WI38 (cell line): ENCODE results near the gene MYO1G.
A peak's percentile ranks its signal among the peaks of the same experiment; 100 is the strongest.

Experiments used
- H3K4me3 ChIP-seq: 2 replicates; pipeline ENCODE4 v1.5.1; 2011; ENCODE audit warnings: low read depth, mild to moderate bottlenecking, control low read depth, low read length
- TF ChIP-seq, protein P1 (sequence below): IDR thresholded peaks from 2 replicates; pipeline ENCODE4 v1.5.1; 2012; ENCODE audit warnings: low read depth, mild to moderate bottlenecking, control low read depth, low read length

MYO1G gene

GRCh38 chr7:44966731-44967538 is 11.9 kb downstream of the MYO1G start:
- H3K4me3 ChIP-seq = no peak overlapping the region
- TF ChIP-seq, protein P1, sequence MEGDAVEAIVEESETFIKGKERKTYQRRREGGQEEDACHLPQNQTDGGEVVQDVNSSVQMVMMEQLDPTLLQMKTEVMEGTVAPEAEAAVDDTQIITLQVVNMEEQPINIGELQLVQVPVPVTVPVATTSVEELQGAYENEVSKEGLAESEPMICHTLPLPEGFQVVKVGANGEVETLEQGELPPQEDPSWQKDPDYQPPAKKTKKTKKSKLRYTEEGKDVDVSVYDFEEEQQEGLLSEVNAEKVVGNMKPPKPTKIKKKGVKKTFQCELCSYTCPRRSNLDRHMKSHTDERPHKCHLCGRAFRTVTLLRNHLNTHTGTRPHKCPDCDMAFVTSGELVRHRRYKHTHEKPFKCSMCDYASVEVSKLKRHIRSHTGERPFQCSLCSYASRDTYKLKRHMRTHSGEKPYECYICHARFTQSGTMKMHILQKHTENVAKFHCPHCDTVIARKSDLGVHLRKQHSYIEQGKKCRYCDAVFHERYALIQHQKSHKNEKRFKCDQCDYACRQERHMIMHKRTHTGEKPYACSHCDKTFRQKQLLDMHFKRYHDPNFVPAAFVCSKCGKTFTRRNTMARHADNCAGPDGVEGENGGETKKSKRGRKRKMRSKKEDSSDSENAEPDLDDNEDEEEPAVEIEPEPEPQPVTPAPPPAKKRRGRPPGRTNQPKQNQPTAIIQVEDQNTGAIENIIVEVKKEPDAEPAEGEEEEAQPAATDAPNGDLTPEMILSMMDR = no peak

DNA sequence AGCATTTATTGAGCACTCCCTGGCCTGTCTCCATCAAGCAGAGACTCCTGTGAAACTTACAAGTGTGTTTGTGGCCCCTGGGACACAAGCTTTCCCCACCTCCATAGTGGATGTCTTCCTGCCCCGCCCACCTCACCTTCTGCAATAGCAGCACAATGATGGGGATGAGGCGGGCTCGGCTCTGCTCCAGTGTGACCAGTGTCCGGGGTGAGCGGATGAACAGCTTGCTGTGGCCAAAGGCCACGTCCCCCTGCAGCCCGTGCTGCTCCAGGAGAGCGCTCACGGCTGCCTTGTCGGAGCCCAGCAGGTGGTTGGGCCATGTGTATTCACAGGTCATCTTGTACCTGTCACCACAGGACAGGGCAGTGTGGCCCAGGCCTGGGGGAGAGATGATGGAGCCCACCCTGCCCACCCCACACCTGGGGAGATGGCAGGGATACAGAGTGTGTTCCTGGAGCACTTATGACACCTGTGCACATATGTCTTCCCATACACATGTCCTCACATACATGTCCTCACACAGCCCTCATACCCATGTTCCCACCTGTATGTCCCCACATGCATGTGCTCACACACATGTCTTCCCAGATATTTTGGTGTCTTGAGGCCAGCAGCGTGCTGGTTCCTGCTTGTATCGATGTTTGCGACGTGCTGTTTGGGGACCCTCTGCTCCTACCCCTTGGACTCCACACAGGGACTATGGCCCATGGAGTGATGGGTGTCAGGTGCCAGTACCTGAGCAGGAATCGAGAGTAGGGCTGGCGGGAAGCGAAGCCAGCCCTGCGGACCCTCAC is 12.7 kb downstream of the MYO1G start:
- TF ChIP-seq, protein P1 = no peak
- no peak overlapping the region for H3K4me3 ChIP-seq

DNA sequence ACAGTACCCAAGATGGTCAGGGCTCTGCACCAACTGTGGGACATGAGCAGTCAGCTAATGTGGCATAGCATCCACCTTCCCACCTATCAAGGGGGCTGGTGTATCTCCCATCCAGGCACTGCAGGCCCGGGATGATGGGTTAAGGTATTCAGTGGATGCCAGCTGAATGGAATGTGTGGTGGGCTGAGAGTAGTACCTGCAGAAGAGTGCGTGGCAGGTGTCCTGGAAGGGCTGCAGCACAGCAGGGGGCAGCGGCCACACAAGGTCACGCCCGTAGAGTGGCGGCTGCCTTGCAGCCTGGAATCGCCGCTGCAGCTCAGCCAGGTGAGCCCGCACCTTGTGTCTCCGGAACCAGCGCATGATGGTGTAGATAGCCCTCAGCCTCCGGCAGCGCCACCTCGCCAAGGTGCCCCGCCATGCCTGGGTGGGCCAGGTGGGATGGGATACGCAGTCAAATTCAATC is 13.3 kb downstream of the MYO1G start:
- H3K4me3 ChIP-seq = no peak overlapping the region
- TF ChIP-seq, protein P1 = no peak

DNA sequence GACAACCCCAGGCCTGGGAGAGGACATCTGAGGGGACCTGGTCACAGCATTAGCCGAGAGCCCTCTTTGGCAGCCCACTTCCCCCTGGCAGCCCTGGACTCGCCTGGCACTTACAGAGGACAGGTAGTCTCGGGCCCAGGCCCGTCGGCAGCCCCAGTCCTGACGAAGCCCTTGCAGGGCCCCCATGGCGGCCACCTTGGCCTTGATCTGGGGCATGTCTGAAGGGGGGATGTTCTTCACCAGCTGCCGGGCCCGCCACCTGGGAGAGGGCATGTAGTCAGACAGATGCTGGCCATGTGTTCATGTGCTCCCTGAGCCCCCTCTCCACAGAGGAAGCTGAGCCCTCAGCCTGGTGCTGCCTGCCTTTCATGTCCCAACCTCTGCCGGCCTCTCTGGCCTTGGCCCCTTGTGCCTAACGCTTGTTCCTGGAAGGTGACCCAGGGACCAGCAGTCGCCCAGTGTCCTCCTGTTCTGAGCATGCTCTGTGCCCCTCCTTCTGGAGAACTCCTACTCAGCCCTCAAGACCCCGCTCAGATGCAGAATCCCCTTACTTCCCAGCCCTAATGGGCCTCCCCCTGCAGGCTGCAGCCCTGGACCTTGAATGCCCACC is 13.9 kb downstream of the MYO1G start:
- TF ChIP-seq, protein P1 = no peak
- H3K4me3 ChIP-seq = no peak overlapping the region

- TF ChIP-seq, protein P1 = peak; percentile 11; the same call in 1 of the 2 replicates
- no peak overlapping the region for H3K4me3 ChIP-seq
Observed at GRCh38 chr7:44964384-44964830, 14.4 kb downstream of the MYO1G start.

DNA sequence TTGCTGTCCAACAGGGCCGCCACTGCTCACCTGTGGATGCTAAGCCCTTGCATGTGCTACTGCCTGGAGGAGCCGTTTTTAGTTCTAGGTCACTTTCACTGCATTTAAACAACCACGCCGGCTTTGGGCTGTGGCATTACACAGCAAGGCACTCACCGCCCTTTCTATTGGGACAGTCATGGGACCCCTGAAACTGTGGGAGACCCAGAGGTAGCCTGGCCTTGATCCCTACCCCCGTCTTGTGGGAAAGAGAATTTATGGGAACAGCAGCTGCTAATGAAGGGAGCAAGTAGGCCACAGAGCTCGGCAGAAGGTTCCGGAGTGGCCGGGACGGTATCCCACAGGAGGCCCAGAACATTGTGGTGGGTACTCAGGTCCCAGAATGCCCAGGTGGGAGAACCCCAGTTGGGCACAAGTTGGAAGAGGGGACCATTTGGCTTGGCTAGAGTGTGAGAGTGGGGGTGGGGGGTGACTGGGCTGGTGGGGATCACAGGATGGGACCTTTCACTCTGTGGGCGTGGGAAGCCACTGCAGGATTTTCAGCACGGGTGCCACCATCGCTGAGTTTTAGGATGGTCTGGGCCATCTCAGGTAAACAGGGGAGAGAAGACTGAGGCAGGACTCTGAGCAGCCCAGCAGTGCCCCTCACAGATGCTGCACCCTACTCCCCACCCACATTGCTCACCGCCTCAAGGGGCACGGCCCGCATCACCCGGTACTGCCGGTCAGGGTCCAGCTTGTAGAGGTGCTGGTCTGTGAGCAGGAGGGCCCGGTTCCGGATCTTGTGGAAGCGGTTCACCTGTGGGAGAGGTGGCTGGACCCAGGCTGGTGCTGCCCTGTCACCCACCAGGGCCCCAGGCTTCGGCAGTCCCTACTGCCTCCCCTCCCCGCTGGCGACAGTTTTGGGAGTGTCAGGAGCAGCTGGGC is 15.2 kb downstream of the MYO1G start:
- TF ChIP-seq, protein P1 = no peak

More for the DNA sequence above, 15.2 kb downstream of the MYO1G start:
- H3K4me3 ChIP-seq = no peak overlapping the region
